Fibroblast of the aortic adventitia (primary cell): ENCODE measurements around the gene RAB22A. TPM values are rescaled to one million over a fixed set of nuclear protein-coding genes. Genes with fewer than 3 reads are reported as not detected.

ENCODE experiments used
- DNase-seq: peaks from one replicate; pipeline ENCODE4 v3.0.0-alpha.2; 2010; ENCODE audit warnings: low read depth
- H3K4me3 ChIP-seq: 2 replicates; pipeline ENCODE4 v1.5.1; 2011; ENCODE audit warnings: low read depth, mild to moderate bottlenecking, control low read depth, low read length, moderate library complexity
- total RNA-seq: library from RNA; depleted of rRNA; stranded (reverse); fragments of >200 nt; gene quantifications from 2 replicates; pipeline ENCODE4 v1.2.3, GENCODE V29; 2012; ENCODE audit warnings: low replicate concordance
- TF ChIP-seq, protein P1 (sequence below): IDR thresholded peaks from 2 replicates; pipeline ENCODE4 v1.5.1; 2011; ENCODE audit warnings: mild to moderate bottlenecking, low read length, control low read depth, inconsistent platforms; ENCODE audit not compliant: insufficient read depth

RAB22A gene
- total RNA-seq, 1 donor, result 41.5 TPM

DNA sequence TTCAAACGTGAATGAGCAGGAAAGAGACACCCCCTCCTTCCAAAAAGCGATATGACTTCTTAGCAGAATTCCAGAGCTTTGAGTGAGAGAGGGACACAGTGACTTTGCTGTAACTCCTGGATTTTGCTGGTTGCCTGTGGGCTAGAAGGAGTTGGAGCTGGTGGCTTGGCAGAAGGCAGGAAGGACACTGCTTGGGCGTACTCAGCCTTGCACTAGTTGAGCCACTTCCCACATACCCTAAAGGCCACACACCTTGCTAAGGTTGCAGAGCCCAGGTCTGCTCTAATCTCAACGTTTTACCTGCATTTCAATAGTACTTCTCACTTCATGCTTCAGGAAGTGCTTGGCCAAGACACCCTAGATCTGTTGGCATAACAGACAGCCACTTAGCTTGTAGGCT, 30.6 kb downstream of the RAB22A start:
- TF ChIP-seq, protein P1, sequence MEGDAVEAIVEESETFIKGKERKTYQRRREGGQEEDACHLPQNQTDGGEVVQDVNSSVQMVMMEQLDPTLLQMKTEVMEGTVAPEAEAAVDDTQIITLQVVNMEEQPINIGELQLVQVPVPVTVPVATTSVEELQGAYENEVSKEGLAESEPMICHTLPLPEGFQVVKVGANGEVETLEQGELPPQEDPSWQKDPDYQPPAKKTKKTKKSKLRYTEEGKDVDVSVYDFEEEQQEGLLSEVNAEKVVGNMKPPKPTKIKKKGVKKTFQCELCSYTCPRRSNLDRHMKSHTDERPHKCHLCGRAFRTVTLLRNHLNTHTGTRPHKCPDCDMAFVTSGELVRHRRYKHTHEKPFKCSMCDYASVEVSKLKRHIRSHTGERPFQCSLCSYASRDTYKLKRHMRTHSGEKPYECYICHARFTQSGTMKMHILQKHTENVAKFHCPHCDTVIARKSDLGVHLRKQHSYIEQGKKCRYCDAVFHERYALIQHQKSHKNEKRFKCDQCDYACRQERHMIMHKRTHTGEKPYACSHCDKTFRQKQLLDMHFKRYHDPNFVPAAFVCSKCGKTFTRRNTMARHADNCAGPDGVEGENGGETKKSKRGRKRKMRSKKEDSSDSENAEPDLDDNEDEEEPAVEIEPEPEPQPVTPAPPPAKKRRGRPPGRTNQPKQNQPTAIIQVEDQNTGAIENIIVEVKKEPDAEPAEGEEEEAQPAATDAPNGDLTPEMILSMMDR, result no peak
- no peak for DNase-seq
- H3K4me3 ChIP-seq, result no peak overlapping the region

DNA sequence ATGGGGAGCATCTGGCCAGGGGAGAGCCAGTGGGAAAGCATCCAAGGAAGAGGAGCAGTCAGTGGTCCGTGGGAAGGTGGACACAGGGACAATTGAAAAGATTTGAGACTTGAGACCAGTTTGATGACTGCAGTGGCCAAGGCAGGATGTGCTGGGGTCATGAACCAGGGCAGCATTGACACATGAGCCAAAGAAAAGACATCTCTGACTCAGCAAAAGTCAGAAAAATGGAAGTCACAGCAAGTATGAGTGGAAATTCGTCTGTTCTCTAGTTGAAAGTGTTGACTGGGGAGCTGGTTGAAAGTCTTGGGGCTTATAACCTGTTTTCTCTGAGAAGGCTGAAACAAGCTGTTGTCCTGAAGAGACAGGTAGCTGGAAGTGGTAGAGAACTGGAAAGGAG, 31.3 kb downstream of the RAB22A start:
- no peak overlapping the region for H3K4me3 ChIP-seq
- no peak for DNase-seq
- TF ChIP-seq, protein P1, result no peak

DNA sequence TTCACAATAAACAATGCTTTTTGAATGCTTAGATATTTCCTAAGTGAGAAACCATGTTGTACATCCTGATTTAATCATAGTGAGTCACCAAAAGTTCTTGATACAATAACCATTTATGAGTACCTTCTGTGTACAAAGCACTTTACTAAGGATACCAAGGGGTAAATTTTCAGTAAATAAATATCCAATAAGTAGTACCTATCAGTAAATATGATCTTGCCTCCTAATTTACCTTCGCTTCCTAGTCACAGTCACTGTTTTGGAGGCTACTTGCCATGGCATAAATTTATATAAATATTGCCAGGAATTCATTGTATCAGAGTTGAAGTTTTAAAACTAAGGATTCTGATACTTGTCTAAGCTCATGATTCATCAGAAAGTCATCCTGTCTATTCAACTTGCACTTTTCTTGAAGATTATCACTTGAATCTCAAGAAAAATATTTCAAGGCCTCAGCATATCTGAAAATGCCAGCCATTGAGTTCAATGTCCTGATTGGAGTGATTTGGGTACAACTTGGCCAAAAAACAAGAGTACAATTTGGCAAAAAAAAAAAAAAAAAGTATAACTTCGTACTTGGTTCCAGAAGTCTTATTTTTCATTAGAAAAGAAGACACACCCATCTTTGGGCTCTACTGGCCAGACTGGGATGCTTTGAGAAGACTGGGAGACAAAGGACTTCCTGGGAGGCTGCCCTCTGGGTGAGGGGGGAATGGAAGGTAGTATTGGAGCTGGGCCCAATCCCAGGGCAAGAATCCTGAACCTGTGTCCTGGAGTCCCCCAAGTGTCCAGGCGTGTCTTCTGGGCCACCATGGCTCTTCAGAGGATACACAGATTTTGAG, 32.8 kb downstream of the RAB22A start:
- no peak overlapping the region for H3K4me3 ChIP-seq
- DNase-seq, result peak; percentile 80
- TF ChIP-seq, protein P1, result no peak

DNA sequence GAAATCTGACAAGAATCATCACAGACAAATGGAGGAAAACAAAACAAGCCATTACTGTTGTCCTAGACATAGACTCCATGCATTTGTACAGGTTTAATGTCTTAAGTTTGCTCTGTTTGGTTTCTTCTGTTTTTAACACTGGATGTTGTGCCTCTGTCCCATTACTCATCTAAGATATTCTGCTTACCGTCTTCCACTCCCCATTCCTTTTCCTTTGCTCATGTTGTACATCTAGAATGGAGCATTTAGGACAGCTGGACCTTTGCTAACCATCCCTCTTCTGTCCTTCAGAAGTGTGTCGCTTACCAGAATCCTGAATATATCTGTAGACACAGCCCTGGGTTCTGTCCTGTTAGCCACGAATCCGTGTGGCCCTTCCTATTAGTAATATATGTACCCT, 35.2 kb downstream of the RAB22A start:
- no peak overlapping the region for H3K4me3 ChIP-seq
- DNase-seq, result peak; percentile 50

DNA sequence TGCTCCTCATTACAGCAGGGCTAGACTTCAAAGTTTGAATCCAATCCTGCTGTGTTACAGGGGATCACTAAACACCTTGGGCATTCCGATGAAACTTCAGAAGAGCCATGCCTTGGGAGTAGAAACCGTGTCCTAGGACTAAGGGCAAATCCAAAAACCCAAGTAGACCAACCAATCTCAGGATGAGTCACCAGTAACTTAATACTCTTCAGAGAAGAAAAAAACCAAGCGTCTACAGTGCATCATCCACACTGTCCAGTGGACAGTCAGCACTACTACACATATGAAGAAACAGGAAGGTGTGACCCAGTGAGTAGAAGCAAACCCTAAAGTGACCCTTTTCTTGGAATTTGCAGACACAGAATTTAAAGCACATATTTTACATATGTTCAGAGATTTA, 40.1 kb downstream of the RAB22A start:
- TF ChIP-seq, protein P1, result peak; percentile 29
- no peak overlapping the region for H3K4me3 ChIP-seq
- peak; percentile 59 for DNase-seq

More for the DNA sequence above, 35.2 kb downstream of the RAB22A start:
- TF ChIP-seq, protein P1, result no peak

DNA sequence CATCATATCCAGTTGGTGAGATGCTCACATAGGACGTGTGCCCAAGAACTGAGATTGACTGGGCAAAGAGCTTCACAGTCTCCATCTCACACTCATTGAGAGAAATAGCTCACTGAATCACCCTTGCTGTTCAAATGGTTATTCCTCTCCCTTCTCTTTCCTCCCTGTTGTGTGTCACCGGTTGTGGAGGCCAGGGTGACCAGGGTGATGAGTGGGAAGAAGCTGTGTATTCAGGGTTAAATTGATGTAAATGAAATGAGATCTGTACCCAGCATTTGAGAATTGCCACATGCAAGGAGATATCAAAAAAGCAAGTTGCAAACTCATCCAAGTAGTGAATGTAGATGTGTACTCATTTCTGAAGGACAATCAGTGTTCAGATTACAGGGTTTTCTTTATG, 43.0 kb downstream of the RAB22A start:
- DNase-seq, result no peak
- TF ChIP-seq, protein P1, result no peak
- no peak overlapping the region for H3K4me3 ChIP-seq
